Epithelial cell of esophagus (primary cell): ENCODE results near the gene CKAP2L.
"Not testable (repeated sequence)": the region's sequence is repeated elsewhere in the genome, so short reads cannot be mapped to it uniquely, and the experiment has no call there.

Experiments
- DNase-seq: peaks from one replicate; pipeline ENCODE4 v3.0.0; 2010; ENCODE audit warnings: low read depth
- H3K4me3 ChIP-seq: 2 replicates; pipeline ENCODE4 v1.5.1; 2011; ENCODE audit warnings: mild to moderate bottlenecking, low read length, control low read depth
- CTCF ChIP-seq: IDR thresholded peaks from 2 replicates; pipeline ENCODE4 v1.5.1; 2011; ENCODE audit warnings: low read depth, mild to moderate bottlenecking, low read length, control low read depth, inconsistent platforms; ENCODE audit not compliant: insufficient read depth; ENCODE audit errors: missing control alignments

The CKAP2L gene

GRCh38 chr2:112722816-112723546, 41.4 kb downstream of the CKAP2L start:
- no peak for TF ChIP-seq CTCF
- H3K4me3 ChIP-seq = no peak overlapping the region
- DNase-seq = no peak

- TF ChIP-seq CTCF = no peak
- no peak overlapping the region for H3K4me3 ChIP-seq
- DNase-seq = no peak
Observed at GRCh38 chr2:112721819-112722522, 42.4 kb downstream of the CKAP2L start.

DNA sequence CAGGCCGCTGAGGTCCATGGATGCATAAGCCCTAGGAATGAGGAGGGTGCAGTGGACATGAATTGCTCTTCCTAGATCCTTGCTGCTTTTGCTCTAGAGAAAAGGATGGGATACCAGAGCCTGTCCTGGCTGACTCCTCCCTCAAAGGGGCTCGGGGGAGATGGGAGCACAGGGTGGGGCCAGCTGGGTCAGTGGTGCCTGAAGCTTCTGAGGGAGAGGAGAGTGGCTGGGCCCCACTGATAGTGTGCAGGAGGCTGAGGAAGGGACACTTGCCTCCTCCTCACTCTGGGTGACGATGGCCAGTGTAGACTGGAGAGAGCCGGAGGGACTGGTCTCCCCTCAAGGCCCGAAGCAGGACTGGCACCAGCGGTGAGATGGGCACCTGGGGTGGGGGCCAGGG, 43.6 kb downstream of the CKAP2L start, which contains the start of gene NT5DC4:
TSS of gene NT5DC4 (plus strand) at position 236 of the 400 bp plus-strand sequence. CDS start at position 296, 60 bp downstream.
- H3K4me3 ChIP-seq = no peak within 1 kb of the TSS
- no peak for TF ChIP-seq CTCF
- no peak for DNase-seq

DNA sequence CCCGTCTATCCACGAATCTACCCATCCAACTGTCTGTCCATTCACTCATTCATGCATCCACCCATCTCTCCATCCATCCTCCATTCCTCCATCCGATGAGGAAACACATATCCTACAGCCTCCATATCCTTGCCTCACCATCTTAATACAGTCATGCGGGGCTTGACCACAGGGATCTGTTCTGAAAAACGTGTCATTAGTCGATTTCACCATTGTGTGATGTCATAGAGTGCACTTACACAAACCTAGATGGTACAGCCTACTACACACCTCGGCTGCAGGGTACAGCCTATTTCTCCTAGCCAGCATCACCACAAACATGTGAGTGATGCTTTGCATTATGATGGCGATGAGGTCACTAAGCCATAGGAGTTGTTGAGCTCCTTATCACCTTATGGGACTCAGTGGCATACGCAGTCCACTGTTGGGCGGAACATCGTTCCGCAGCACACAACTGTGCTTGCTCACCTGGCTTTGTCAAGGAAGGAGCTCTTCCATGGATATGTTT, 45.5 kb downstream of the CKAP2L start:
- no peak overlapping the region for H3K4me3 ChIP-seq
- TF ChIP-seq CTCF = no peak
- DNase-seq = no peak

- not testable (repeated sequence) for DNase-seq, H3K4me3 ChIP-seq
Observed at GRCh38 chr2:112716826-112717352, 47.5 kb downstream of the CKAP2L start.

GRCh38 chr2:112716094-112716493, 48.3 kb downstream of the CKAP2L start:
- not testable (repeated sequence) for H3K4me3 ChIP-seq, DNase-seq

DNA sequence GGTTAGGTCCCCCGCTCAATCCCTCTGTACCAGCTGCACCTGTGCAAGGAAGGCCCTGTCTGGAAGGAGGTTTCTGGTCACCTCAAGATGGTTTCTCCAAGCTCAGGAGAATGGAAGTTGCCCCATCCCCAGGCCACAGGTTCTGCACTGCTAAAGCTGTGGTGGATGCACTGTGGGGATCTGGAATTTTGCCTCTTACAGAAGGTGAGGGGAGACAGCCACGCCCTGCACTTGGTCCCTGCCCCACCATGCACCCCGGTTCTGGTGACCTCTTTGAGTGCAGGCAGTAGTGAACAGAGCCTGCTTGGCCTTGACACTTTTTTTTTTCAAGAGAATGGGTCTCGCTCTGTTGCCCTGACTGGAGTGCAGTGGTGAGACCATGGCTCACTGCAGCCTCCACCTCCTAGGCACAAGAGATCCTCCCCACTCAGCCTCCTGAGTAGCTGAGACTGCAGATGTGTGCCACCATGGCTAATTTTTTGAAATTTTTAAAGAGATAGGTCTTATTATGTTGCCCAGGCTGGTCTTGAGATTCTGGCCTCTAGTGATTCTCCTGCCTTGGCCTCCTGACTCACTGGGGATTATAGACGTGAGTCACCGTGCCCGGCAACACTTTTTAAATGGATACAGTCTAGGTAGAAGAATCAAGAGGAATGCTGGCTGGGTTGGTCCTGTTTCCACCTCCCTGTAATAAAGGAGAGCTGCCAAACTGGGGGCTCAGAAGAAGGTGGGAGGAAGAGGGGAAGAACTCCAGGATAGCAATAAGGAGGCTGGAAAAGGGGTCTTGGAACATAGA, 49.4 kb downstream of the CKAP2L start:
- no peak overlapping the region for H3K4me3 ChIP-seq
- no peak for TF ChIP-seq CTCF
- peak; percentile 87 for DNase-seq
